SK-N-DZ (cell line): Measurements from ENCODE around the gene SLC4A5.

ENCODE experiments used
- small RNA-seq, 2 experiments: library from RNA; depleted of rRNA; stranded (forward); fragments of <200 nt; gene quantifications; one replicate each; pipeline ENCODE3, GENCODE V24; 2014

SLC4A5 gene

Small RNA genes lying within 50 kb of the gene (small RNA-seq; reads per million reads assigned to genes)
- gene RNU6-542P (0 reads per million in 2 experiments), gene TAF13P2 (0 reads per million in 2 experiments)
